Upper lobe of left lung (tissue), 6 donors: Measurements from ENCODE around the gene RIOK3. TPM values are rescaled to one million over a fixed set of nuclear protein-coding genes. Genes with fewer than 3 reads are reported as not detected.

Experiments used
- ATAC-seq, 2 donors: fragments of 200-7000 bp; cut with Tn5 transposase; one replicate each; pipeline ENCODE4 v1.9.1; 2022; ENCODE audit warnings: mild to moderate bottlenecking in 2 of 2, moderate library complexity in 2 of 2; ENCODE audit not compliant: low FRiP score in 2 of 2
- DNase-seq, 2 donors: peaks; one replicate each; pipeline ENCODE4 v3.0.0-alpha.2; 2019 to 2020
- H3K27ac ChIP-seq, 4 donors: fragments of 200-600 bp; sonication (generic); one replicate each; pipeline ENCODE4 v1.5.1; 2016 to 2019
- H3K27me3 ChIP-seq, 4 donors: fragments of 200-600 bp; sonication (generic); one replicate each; pipeline ENCODE4 v1.5.1; 2017 to 2019
- H3K36me3 ChIP-seq, 4 donors: fragments of 200-600 bp; sonication (generic); one replicate each; pipeline ENCODE4 v1.5.1; 2016 to 2019
- H3K4me1 ChIP-seq, 4 donors: fragments of 200-600 bp; sonication (generic); one replicate each; pipeline ENCODE4 v1.5.1; 2018 to 2019
- H3K4me3 ChIP-seq, 4 donors: fragments of 200-600 bp; sonication (generic); one replicate each; pipeline ENCODE4 v1.5.1; 2017 to 2019; ENCODE audit warnings: mild to moderate bottlenecking in 2 of 4, moderate library complexity in 1 of 4
- H3K9me3 ChIP-seq, 4 donors: fragments of 200-600 bp; sonication (generic); one replicate each; pipeline ENCODE4 v1.5.1; 2018 to 2019
- CTCF ChIP-seq, 6 experiments: fragments of 450-650 bp in 4 of 6; fragments of 200-600 bp in 2 of 6; sonication (generic) in 2 of 6; IDR thresholded peaks; one replicate each; pipeline ENCODE4 v1.5.1; 2016 to 2019; ENCODE audit warnings: antibody characterized with exemption in 6 of 6
- EP300 ChIP-seq, 4 donors: sonication (generic); formaldehyde crosslinking; IDR thresholded peaks; one replicate each; pipeline ENCODE4 v1.5.1; 2017; ENCODE audit warnings: antibody characterized with exemption in 4 of 4, control low read depth in 2 of 4
- POLR2A ChIP-seq, 4 donors: fragments of 450-650 bp; IDR thresholded peaks; one replicate each; pipeline ENCODE4 v1.5.1; 2016 to 2017; ENCODE audit warnings: antibody characterized with exemption in 4 of 4, mild to moderate bottlenecking in 2 of 4
- POLR2AphosphoS5 ChIP-seq, 2 donors: sonication (generic); formaldehyde crosslinking; IDR thresholded peaks; one replicate each; pipeline ENCODE4 v1.5.1; 2017; ENCODE audit warnings: antibody characterized with exemption in 2 of 2
- WGBS, 2 donors: methylation state at CpG; one replicate each; pipeline ENCODE4 v1.1.5; 2017 to 2018; 5-methylcytosine and 5-hydroxymethylcytosine counted together
- total RNA-seq, 6 donors: library from RNA; depleted of rRNA in 4 of 6; stranded (reverse); fragments of >200 nt in 4 of 6; gene quantifications; one replicate each; pipeline versions ENCODE4 v1.1.0 to v1.2.1, GENCODE V29; 2016 to 2021
- donor health status: DM: no; HTN: no; CAD: no; lungs with moderate emphysema.
- donor health status: DM: no; HTN: yes; CAD: no; lungs with severe emphysema.

RIOK3 gene
- total RNA-seq, 6 donors from 2014 or later: 54.7 to 91.1 (median 60.0) TPM

GRCh38 chr18:23412351-23412964, 40.6 kb upstream of the RIOK3 start:
- Histone ChIP-seq H3K9me3 (no peaks in the 10 kb centered on the region), H3K27ac (no peak overlapping the region), H3K4me1 (no peaks in the 10 kb centered on the region), H3K36me3 (no peaks in the 10 kb centered on the region), H3K4me3 (no peak overlapping the region), H3K27me3 (no peaks in the 10 kb centered on the region)
- WGBS, 2 donors: 74% methylated on average over 3 of the region's 3 CpGs
- ATAC-seq (no peak), DNase-seq (no peak)
- TF ChIP-seq CTCF (IDR thresholded peaks at IDR 0.05): no peak
- TF ChIP-seq EP300 (IDR thresholded peaks at IDR 0.05): no peak

GRCh38 chr18:23415515-23415914, 37.6 kb upstream of the RIOK3 start:
- WGBS, 2 donors: 54 to 65% methylated on average over 4 of the region's 4 CpGs
- DNase-seq: no peak
- Histone ChIP-seq H3K27ac (peak overlapping the region in 1 of 4 donors; percentile 33), H3K9me3 (no peaks in the 10 kb centered on the region), H3K36me3 (no peaks in the 10 kb centered on the region), H3K27me3 (no peaks in the 10 kb centered on the region), H3K4me1 (no peaks in the 10 kb centered on the region), H3K4me3 (no peak overlapping the region)
- TF ChIP-seq POLR2AphosphoS5 (IDR thresholded peaks at IDR 0.05): no peak
- no peak for TF ChIP-seq POLR2A (IDR thresholded peaks at IDR 0.05)
- no peak for TF ChIP-seq CTCF (IDR thresholded peaks at IDR 0.05)
- no peak for TF ChIP-seq EP300 (IDR thresholded peaks at IDR 0.05)
- ATAC-seq: no peak

GRCh38 chr18:23416298-23416697, 36.8 kb upstream of the RIOK3 start:
- Histone ChIP-seq H3K4me3 (no peak overlapping the region), H3K27ac (peak overlapping the region in 1 of 4 donors; percentile 33), H3K27me3 (no peaks in the 10 kb centered on the region), H3K9me3 (no peaks in the 10 kb centered on the region), H3K4me1 (no peaks in the 10 kb centered on the region), H3K36me3 (no peaks in the 10 kb centered on the region)
- no peak for TF ChIP-seq CTCF (IDR thresholded peaks at IDR 0.05)
- no peak for TF ChIP-seq EP300 (IDR thresholded peaks at IDR 0.05)
- no peak for TF ChIP-seq POLR2A (IDR thresholded peaks at IDR 0.05)
- TF ChIP-seq POLR2AphosphoS5 (IDR thresholded peaks at IDR 0.05): no peak
- 61 to 78% methylated on average over 3 of the region's 3 CpGs for WGBS, 2 donors
- ATAC-seq: peak; percentile 19 to 61
- DNase-seq: no peak

- no peak overlapping the region for H3K27ac ChIP-seq
- no peak for ATAC-seq
Observed at GRCh38 chr18:23421277-23421676, 31.8 kb upstream of the RIOK3 start.

More at GRCh38 chr18:23421277-23421676, 31.8 kb upstream of the RIOK3 start:
- Histone ChIP-seq H3K4me3 (no peak overlapping the region), H3K27me3 (no peaks in the 10 kb centered on the region), H3K9me3 (no peaks in the 10 kb centered on the region), H3K36me3 (no peaks in the 10 kb centered on the region), H3K4me1 (peaks cover 0 to 10% (median 4%) of the 10 kb centered on the region in 4 donors)
- no peak for DNase-seq
- 93 to 100% methylated on average over 1 of the region's 1 CpG for WGBS, 2 donors
- TF ChIP-seq POLR2AphosphoS5 (IDR thresholded peaks at IDR 0.05) (no peak), CTCF (IDR thresholded peaks at IDR 0.05) (no peak), POLR2A (IDR thresholded peaks at IDR 0.05) (no peak), EP300 (IDR thresholded peaks at IDR 0.05) (no peak)
